HG03520 (cell line): ENCODE measurements around the gene DBR1.
A peak's percentile ranks its signal among the peaks of the same experiment; 100 is the strongest.

Source experiments
- ATAC-seq: cut with Tn5 transposase; IDR thresholded peaks from one replicate; pipeline ENCODE4 v1.9.1; 2021; ENCODE audit warnings: mild to moderate bottlenecking, moderate library complexity; ENCODE audit not compliant: unreplicated experiment

Gene DBR1

GRCh38 chr3:138124706-138125355 is 49.9 kb downstream of the DBR1 start:
- ATAC-seq, result no peak

DNA sequence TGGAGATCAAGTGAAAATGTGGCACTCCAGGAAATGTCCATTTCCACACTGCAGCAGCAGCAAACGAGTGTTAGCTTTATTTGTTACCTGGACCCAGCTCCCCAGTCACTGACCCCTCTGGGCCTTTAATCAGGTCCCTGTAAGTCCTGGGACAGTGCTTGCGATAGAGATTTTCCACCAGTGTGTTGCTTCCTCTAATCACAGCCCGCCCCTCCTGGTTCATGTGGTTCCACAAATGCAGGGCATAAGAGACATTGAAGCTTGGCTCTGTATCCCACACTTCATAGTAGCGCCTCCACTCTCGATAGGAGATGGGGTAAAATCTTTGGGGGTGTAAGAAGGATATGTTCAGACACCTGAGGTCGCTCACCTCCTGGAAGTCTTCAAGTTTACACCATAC is 50.5 kb downstream of the DBR1 start:
- ATAC-seq, result no peak

DNA sequence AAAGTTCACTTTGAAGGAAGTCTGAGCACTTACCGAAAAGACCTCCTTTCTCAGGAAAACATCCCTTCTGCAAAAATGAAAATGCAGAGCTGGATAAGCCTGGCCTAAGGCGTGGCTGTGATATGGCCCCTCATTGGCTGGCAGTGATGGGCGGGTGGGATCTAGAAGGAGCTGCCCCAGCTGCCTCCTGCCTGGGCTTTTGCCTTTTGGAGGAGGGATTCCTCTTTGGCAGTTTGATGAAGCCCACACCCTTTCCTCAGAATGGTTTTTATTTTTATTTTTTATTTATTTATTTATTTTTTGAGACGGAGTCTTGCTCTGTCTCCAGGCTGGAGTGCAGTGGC is 55.3 kb downstream of the DBR1 start:
- ATAC-seq, result no peak

DNA sequence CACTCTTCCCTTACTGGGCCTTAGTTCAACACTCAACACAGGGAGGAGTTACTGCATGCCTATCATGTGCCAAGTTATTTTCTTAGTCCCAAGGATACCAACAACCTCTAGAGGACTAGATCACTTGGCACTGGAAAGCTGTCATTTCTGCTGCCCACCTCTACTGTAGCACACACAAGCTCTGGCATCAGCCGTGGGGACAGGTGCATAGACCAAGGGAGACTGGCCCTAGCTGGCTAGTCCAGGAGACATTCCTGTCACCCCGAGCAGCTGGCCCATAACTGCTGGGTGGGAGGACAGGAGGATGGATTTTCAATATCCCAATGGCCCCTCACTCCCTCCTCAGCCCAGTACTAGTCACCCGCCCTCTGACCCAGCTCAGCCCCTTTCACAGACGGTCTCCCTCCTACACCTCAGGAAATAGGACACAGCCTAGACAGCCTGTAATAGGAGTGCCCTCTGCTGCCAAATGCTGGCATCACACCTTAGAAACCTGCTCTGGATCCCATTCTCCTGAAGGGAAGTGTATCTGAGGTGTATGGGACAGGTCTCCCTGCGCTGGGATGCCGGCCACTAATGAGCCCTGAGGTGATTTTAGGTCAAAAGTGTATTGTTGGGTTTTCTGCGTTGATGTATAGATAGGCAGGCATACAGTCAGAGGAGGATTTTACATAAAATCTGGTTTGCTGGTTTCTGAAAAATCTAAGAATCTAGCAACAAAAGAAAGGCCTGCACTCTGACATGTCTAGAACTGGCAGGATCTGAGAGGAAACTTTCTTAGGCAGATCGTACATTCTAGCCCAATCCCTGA is 55.9 kb downstream of the DBR1 start:
- peak; percentile 71 for ATAC-seq

- ATAC-seq, result peak; percentile 61
Measured at GRCh38 chr3:138114988-138115971, 59.4 kb downstream of the DBR1 start, which contains the start of gene DZIP1L. TSS of gene DZIP1L (minus strand) at chr3:138115608. CDS start at chr3:138103971, 11,637 bp downstream.

- no peak for ATAC-seq
Measured at GRCh38 chr3:138114431-138114918, 60.2 kb downstream of the DBR1 start.

DNA sequence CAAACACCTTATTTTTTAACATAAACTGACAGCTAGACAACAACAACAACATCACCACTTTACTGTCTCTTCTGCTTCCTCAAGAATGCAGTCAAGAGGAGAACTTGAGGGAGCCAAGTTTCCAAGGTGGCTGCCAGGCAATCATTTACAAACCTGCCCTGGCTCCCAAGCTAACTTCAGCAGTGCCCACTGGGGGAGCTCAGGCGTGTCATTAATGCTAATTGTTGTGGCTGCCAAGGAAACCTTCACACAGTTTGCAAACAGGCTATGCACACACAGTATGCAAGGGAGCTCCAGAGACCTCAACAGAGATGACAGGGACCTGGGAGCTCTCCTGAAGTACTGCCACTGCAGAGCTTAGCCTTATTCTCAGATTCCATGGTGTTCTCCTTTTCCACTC is 61.4 kb downstream of the DBR1 start:
- ATAC-seq, result no peak

- ATAC-seq, result no peak
Measured at GRCh38 chr3:138112362-138112761, 62.4 kb downstream of the DBR1 start.
